ENCODE results near the gene PTAR1. TPM values are rescaled to one million over a fixed set of nuclear protein-coding genes. Genes with fewer than 3 reads are reported as not detected.

The PTAR1 gene
- total RNA-seq, 6 donors from 2014 or later, result 28.5 to 94.3 (median 48.6) TPM

DNA sequence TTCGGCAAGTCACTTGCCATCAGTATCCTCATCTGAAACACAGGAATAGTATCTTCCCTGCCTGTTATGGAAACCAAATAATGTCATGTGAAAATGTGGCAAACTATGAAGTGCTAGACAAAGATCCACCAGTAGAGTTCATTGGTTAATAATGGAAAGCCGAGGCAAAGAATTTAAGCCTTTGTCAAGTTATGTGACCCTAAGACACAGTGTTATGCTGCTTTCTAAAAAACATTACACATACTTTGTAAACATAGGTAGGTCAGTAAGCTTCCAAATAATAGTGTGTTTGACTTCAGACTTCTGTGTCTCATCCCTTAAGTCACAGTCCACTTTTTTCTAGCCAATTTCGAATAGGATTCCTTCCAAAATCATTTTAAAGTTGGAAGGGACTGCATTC, 6.0 kb downstream of the PTAR1 start:
- H3K4me3 ChIP-seq, result no peak overlapping the region
- H3K4me1 ChIP-seq, result peaks cover 14 to 18% (median 16%) of the 10 kb centered on the region in 4 donors
- TF ChIP-seq, protein P1, sequence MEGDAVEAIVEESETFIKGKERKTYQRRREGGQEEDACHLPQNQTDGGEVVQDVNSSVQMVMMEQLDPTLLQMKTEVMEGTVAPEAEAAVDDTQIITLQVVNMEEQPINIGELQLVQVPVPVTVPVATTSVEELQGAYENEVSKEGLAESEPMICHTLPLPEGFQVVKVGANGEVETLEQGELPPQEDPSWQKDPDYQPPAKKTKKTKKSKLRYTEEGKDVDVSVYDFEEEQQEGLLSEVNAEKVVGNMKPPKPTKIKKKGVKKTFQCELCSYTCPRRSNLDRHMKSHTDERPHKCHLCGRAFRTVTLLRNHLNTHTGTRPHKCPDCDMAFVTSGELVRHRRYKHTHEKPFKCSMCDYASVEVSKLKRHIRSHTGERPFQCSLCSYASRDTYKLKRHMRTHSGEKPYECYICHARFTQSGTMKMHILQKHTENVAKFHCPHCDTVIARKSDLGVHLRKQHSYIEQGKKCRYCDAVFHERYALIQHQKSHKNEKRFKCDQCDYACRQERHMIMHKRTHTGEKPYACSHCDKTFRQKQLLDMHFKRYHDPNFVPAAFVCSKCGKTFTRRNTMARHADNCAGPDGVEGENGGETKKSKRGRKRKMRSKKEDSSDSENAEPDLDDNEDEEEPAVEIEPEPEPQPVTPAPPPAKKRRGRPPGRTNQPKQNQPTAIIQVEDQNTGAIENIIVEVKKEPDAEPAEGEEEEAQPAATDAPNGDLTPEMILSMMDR (IDR thresholded peaks at IDR 0.05), result no peak
- TF ChIP-seq POLR2AphosphoS5 (IDR thresholded peaks at IDR 0.05) (no peak), EP300 (IDR thresholded peaks at IDR 0.05) (no peak), POLR2A (IDR thresholded peaks at IDR 0.05) (no peak)
- H3K36me3 ChIP-seq, result peaks cover 0 to 16% (median 0%) of the 10 kb centered on the region in 4 donors
- H3K27ac ChIP-seq, result no peak overlapping the region
- H3K27me3 ChIP-seq, result no peaks in the 10 kb centered on the region
- 85 to 93% methylated on average over 3 of the region's 3 CpGs for WGBS, 2 donors
- DNase-seq (no peak), ATAC-seq (ENCODE audit: low FRiP score in 2 of 2) (no peak)
- H3K9me3 ChIP-seq, result no peaks in the 10 kb centered on the region

DNA sequence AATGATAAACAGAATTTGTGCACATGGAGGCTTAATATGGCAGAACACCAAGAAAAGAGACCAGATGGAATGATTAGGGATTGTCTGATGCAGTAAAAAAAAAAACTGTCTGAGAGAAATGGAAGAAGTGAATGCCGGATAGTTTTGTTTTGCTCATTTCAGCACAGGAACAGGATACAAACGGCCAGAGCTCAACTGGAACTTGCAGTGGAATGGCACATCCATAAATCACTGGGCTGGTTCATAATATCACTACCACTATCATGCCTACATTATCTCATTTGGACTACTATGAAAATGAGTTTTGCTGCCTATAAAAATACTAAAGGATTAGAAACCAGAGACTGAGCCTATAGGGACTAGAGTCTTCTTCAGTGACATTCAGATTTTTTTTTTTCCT, 9.7 kb downstream of the PTAR1 start:
- peaks cover 9 to 21% (median 11%) of the 10 kb centered on the region in 4 donors for H3K4me1 ChIP-seq
- H3K27me3 ChIP-seq, result no peaks in the 10 kb centered on the region
- WGBS, 2 donors, result 58 to 61% methylated on average over 2 of the region's 2 CpGs
- ATAC-seq (ENCODE audit: low FRiP score in 2 of 2) (no peak), DNase-seq (no peak)
- H3K9me3 ChIP-seq, result no peaks in the 10 kb centered on the region
- H3K27ac ChIP-seq, result no peak overlapping the region
- peaks cover 0 to 32% (median 0%) of the 10 kb centered on the region in 4 donors for H3K36me3 ChIP-seq
- TF ChIP-seq, protein P1 (IDR thresholded peaks at IDR 0.05), result no peak
- TF ChIP-seq EP300 (IDR thresholded peaks at IDR 0.05) (no peak), POLR2AphosphoS5 (IDR thresholded peaks at IDR 0.05) (no peak), POLR2A (IDR thresholded peaks at IDR 0.05) (no peak)
- no peak overlapping the region for H3K4me3 ChIP-seq

DNA sequence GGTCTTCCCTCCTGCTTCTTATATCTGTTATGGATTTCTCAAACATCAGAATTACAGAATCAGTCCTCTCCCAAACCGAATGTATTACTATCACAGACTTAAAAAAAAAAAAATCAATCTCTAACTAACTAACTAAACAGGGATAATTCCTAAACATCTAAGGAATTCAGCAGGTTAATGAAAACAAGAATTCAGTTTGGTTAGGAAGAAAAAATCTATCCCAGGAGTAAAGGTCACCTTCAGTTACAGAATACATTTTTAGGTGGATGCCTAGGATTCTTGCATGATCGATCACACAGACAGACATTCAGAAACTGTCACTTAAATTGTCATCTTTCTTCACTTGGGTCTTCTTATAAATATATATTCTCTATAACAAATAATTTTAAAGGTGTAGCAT, 11.5 kb downstream of the PTAR1 start:
- H3K36me3 ChIP-seq, result peaks cover 0 to 37% (median 0%) of the 10 kb centered on the region in 4 donors
- H3K4me1 ChIP-seq, result peaks cover 6 to 21% (median 11%) of the 10 kb centered on the region in 4 donors
- no peak overlapping the region for H3K27ac ChIP-seq
- no peak overlapping the region for H3K4me3 ChIP-seq
- TF ChIP-seq POLR2A (IDR thresholded peaks at IDR 0.05) (no peak), EP300 (IDR thresholded peaks at IDR 0.05) (no peak), POLR2AphosphoS5 (IDR thresholded peaks at IDR 0.05) (no peak)
- TF ChIP-seq, protein P1 (IDR thresholded peaks at IDR 0.05), result no peak
- WGBS, 2 donors, result 83 to 88% methylated on average over 2 of the region's 2 CpGs
- ATAC-seq (ENCODE audit: low FRiP score in 2 of 2) (no peak), DNase-seq (no peak)
- H3K27me3 ChIP-seq, result no peaks in the 10 kb centered on the region
- H3K9me3 ChIP-seq, result no peaks in the 10 kb centered on the region

DNA sequence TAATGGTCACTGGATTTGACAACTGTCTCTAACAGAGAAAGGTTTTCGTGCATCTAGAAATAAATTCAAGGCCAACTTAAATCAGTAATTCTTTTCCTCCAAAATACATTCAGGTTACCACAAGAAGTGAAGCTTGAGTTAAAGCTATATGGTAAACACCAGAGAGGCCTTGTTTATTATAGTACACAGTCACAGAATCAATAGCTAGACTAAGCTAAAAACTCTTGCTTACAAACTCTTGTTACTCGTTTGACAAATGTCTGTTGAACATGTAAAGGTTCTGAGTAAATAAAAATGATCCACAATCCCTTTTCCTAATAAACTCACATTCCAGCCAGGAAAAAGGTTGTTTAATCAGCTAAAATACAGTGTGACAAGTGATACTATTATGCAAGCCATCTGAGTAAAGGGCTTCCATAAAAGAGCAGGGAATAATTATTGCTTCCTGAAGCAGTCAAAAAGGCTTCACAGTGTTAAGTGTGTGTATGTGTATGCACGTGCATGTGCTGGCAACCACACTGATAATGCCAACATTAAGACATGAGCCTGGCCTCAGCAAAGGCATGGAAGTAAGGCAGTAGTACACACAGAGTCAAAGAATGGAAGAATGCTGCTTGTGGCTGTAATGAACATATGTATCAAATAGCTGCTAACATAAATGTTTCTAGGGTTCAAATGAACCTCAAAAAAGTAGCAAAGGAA, 12.8 kb downstream of the PTAR1 start:
- DNase-seq (peak in 1 of 2 donors; percentile 30), ATAC-seq (ENCODE audit: low FRiP score in 2 of 2) (no peak)
- TF ChIP-seq, protein P1 (IDR thresholded peaks at IDR 0.05), result no peak
- no peak for TF ChIP-seq EP300 (IDR thresholded peaks at IDR 0.05)
- no peak for TF ChIP-seq POLR2AphosphoS5 (IDR thresholded peaks at IDR 0.05)
- TF ChIP-seq POLR2A (IDR thresholded peaks at IDR 0.05), result no peak
- Histone ChIP-seq H3K4me1 (peaks cover 6 to 21% (median 8%) of the 10 kb centered on the region in 4 donors), H3K36me3 (peaks cover 0 to 37% (median 0%) of the 10 kb centered on the region in 4 donors), H3K27me3 (no peaks in the 10 kb centered on the region), H3K4me3 (no peak overlapping the region), H3K9me3 (no peaks in the 10 kb centered on the region), H3K27ac (peak overlapping the region in 2 of 4 donors; percentile 24 to 58)
- 59 to 61% methylated on average over 3 of the region's 3 CpGs for WGBS, 2 donors

All from upper lobe of left lung (tissue), 6 donors.